PC-3 (cell line): ENCODE data around the gene MTFR1L. TPM values are rescaled to one million over a fixed set of nuclear protein-coding genes. Genes with fewer than 3 reads are reported as not detected.

Experiments
- ATAC-seq: fragments of 200-7000 bp; cut with Tn5 transposase; 2 replicates; pipeline ENCODE4 v1.9.1; 2020; ENCODE audit warnings: mild to moderate bottlenecking, moderate library complexity
- BruUV-seq: library from RNA; stranded (reverse); fragments of 400-500 nt; replicated peaks from 2 replicates; lab custom pipeline; 2021; lab: Mats Ljungman, UMichigan
- CTCF ChIA-PET: fragments of 300-600 bp; sonication (Branson Sonifier 250); formaldehyde crosslinking; loops from one replicate; lab custom pipeline; 2022; ENCODE audit warnings: antibody characterized with exemption; lab: Charles Lee
- POLR2A ChIA-PET: fragments of 300-600 bp; sonication (Branson Sonifier 250); formaldehyde crosslinking; loops from one replicate; lab custom pipeline; 2022; ENCODE audit warnings: antibody characterized with exemption; ENCODE audit not compliant: unreplicated experiment; lab: Charles Lee
- DNase-seq: peaks from one replicate; pipeline ENCODE4 v3.0.0-alpha.2; 2015
- H2AFZ ChIP-seq: fragments of 300-600 bp; sonication (generic); 2 replicates; pipeline ENCODE4 v1.6.0; 2016; ENCODE audit warnings: antibody characterized with exemption, low read length
- H3F3A ChIP-seq: fragments of 300-600 bp; sonication (generic); one replicate; pipeline ENCODE4 v1.6.0; 2017; ENCODE audit warnings: antibody characterized with exemption, low read length, control low read depth, mild to moderate bottlenecking; ENCODE audit not compliant: unreplicated experiment
- H3K27ac ChIP-seq: fragments of 300-600 bp; sonication (generic); 2 replicates; pipeline ENCODE4 v1.5.1; 2016; ENCODE audit warnings: mild to moderate bottlenecking, low read length
- H3K27me3 ChIP-seq: fragments of 300-600 bp; sonication (generic); 2 replicates; pipeline ENCODE4 v1.6.1; 2016; ENCODE audit warnings: low read length, mixed read lengths
- H3K36me3 ChIP-seq: fragments of 300-600 bp; sonication (generic); 2 replicates; pipeline ENCODE4 v1.6.1; 2016; ENCODE audit warnings: low read depth, mixed run types, low read length, mixed read lengths
- H3K4me1 ChIP-seq: fragments of 300-600 bp; sonication (generic); 2 replicates; pipeline ENCODE4 v1.5.1; 2016; ENCODE audit warnings: low read length; ENCODE audit not compliant: insufficient read depth
- H3K4me2 ChIP-seq: fragments of 300-600 bp; sonication (generic); 2 replicates; pipeline ENCODE4 v1.6.0; 2016; ENCODE audit warnings: low read length
- H3K4me3 ChIP-seq: fragments of 300-600 bp; sonication (generic); 2 replicates; pipeline ENCODE4 v1.5.1; 2016; ENCODE audit warnings: mild to moderate bottlenecking, low read length, mixed read lengths
- H3K79me2 ChIP-seq: fragments of 300-600 bp; sonication (generic); 2 replicates; pipeline ENCODE4 v1.6.1; 2017; ENCODE audit warnings: low read length, mixed read lengths
- H3K9ac ChIP-seq: fragments of 300-600 bp; sonication (generic); 2 replicates; pipeline ENCODE4 v1.6.0; 2016; ENCODE audit warnings: mild to moderate bottlenecking, low read length
- H3K9me2 ChIP-seq: fragments of 300-600 bp; sonication (generic); replicated peaks from 2 replicates; pipeline ENCODE4 v1.6.1; 2016; ENCODE audit warnings: mixed run types, low read length, mixed read lengths
- H3K9me3 ChIP-seq: fragments of 300-600 bp; sonication (generic); 2 replicates; pipeline ENCODE4 v1.6.1; 2016; ENCODE audit warnings: low read length, mixed read lengths
- H4K20me1 ChIP-seq: fragments of 300-600 bp; sonication (generic); 2 replicates; pipeline ENCODE4 v1.6.1; 2016; ENCODE audit warnings: low read length, mixed read lengths
- EZH2 ChIP-seq: fragments of 300-600 bp; sonication (generic); IDR thresholded peaks from one replicate; pipeline ENCODE4 v1.6.1; 2017; ENCODE audit warnings: antibody characterized with exemption, mild to moderate bottlenecking, low read length; ENCODE audit not compliant: unreplicated experiment
- EZH2phosphoT487 ChIP-seq: fragments of 300-600 bp; sonication (generic); IDR thresholded peaks from 2 replicates; pipeline ENCODE4 v1.6.1; 2018; ENCODE audit warnings: mild to moderate bottlenecking, antibody characterized with exemption, low read length, borderline replicate concordance
- intact Hi-C: fragments of 100-400 bp; cut with micrococcal nuclease; formaldehyde crosslinking; loops from 2 replicates; pipeline ENCODE4 v1.9.0; 2023
- total RNA-seq: library from RNA; depleted of rRNA; stranded (reverse); fragments of >200 nt; gene quantifications from 2 replicates; pipeline ENCODE4 v1.2.3, GENCODE V29; 2014
- TF ChIP-seq, protein P1 (sequence below): fragments of 300-600 bp; sonication (generic); conservative IDR thresholded peaks from 2 replicates; pipeline ENCODE4 v1.5.1; 2017; ENCODE audit warnings: antibody characterized with exemption, low read depth, mild to moderate bottlenecking, low read length

MTFR1L gene
- total RNA-seq, 1 experiment from 2014 or later = 35.6 TPM

DNA sequence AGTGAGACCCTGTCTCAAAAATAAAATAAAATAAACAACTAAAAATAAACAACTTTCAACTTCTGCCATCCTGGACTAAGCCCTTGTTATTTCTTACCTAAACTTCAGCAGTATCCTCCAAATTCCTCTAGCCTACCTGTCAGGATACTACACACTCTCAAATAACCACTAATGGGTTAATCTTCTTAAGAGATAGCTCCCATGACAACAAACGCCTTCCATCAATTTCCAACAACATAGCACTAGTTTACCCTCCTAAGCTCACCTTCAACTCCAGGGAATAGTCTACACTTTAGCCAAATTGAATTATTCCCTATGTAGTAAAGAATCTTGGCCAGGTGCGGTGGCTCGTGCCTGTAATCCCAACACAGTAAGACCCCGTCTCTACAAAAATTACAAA is 28.2 kb downstream of the MTFR1L start:
- CTCF ChIA-PET = no interaction called here

DNA sequence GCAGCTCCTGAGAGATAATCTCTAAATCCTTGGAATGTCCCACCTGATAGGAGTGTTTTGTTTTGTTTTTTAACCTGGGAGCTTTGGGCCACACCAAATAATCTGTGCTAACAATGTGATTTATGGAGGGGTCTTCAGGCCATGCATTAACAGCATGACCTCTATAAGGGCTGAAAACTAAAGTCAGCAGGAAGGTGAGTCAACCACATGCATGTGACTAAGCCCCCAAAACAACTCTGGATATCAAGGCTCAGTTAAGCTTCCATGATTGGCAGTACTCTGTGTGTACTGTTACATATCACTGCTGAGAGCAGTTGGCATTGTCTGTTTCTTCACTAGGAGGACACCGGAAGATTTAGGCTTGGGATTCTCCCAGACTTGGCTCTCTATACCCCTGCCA is 28.8 kb downstream of the MTFR1L start:
- CTCF ChIA-PET = no interaction called here
- 0 out of 2 replicates have a peak, but pooled peaks cover 3% of the 10 kb centered on the region for H3K36me3 ChIP-seq

More for the DNA sequence above, 28.2 kb downstream of the MTFR1L start:
- no peak for ATAC-seq
- no peak overlapping the region for H3K4me3 ChIP-seq
- intact Hi-C loops = no loop called here
- no peaks in the 10 kb centered on the region for H3K27me3 ChIP-seq
- peaks cover 92% of the 10 kb centered on the region for H3K79me2 ChIP-seq
- DNase-seq = no peak
- H3K9me2 ChIP-seq = no peaks in the 10 kb centered on the region
- no peak overlapping the region for H3K9ac ChIP-seq
- H3F3A ChIP-seq = no peaks in the 10 kb centered on the region
- H3K27ac ChIP-seq = no peak overlapping the region
- 0 out of 2 replicates have a peak, but pooled peaks cover 3% of the 10 kb centered on the region for H3K36me3 ChIP-seq
- H3K4me2 ChIP-seq = no peak overlapping the region
- no peak overlapping the region for H2AFZ ChIP-seq
- H3K4me1 ChIP-seq = 0 out of 2 replicates have a peak, but pooled peaks cover 3% of the 10 kb centered on the region
- TF ChIP-seq EZH2phosphoT487 = no peak
- TF ChIP-seq EZH2 = no peak
- TF ChIP-seq, protein P1, sequence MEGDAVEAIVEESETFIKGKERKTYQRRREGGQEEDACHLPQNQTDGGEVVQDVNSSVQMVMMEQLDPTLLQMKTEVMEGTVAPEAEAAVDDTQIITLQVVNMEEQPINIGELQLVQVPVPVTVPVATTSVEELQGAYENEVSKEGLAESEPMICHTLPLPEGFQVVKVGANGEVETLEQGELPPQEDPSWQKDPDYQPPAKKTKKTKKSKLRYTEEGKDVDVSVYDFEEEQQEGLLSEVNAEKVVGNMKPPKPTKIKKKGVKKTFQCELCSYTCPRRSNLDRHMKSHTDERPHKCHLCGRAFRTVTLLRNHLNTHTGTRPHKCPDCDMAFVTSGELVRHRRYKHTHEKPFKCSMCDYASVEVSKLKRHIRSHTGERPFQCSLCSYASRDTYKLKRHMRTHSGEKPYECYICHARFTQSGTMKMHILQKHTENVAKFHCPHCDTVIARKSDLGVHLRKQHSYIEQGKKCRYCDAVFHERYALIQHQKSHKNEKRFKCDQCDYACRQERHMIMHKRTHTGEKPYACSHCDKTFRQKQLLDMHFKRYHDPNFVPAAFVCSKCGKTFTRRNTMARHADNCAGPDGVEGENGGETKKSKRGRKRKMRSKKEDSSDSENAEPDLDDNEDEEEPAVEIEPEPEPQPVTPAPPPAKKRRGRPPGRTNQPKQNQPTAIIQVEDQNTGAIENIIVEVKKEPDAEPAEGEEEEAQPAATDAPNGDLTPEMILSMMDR = no peak
- no peaks in the 10 kb centered on the region for H3K9me3 ChIP-seq
- POLR2A ChIA-PET = interaction anchor here (0.5 kb wide), 2 partner anchors 147 to 150 kb away, joined by 4 read pairs; partner anchors contain the start of gene PAFAH2
- BruUV-seq = no TSS peak
- peaks cover 15% of the 10 kb centered on the region; the same call in 1 of the 2 replicates for H4K20me1 ChIP-seq

More for the DNA sequence above, 28.8 kb downstream of the MTFR1L start:
- ATAC-seq = no peak
- Histone ChIP-seq H3K9ac (no peak overlapping the region), H3K9me3 (no peaks in the 10 kb centered on the region), H2AFZ (no peak overlapping the region), H3K4me3 (no peak overlapping the region), H3F3A (no peaks in the 10 kb centered on the region), H3K79me2 (peaks cover 94% of the 10 kb centered on the region), H3K27me3 (no peaks in the 10 kb centered on the region), H3K27ac (no peak overlapping the region), H3K9me2 (no peaks in the 10 kb centered on the region), H3K4me1 (0 out of 2 replicates have a peak, but pooled peaks cover 3% of the 10 kb centered on the region), H3K4me2 (no peak overlapping the region), H4K20me1 (peaks cover 15% of the 10 kb centered on the region; the same call in 1 of the 2 replicates)
- no peak for DNase-seq
- TF ChIP-seq, protein P1 = no peak
- no peak for TF ChIP-seq EZH2phosphoT487
- no peak for TF ChIP-seq EZH2
- intact Hi-C loops = no loop called here
- POLR2A ChIA-PET = interaction anchor here (0.5 kb wide), 2 partner anchors 146 to 149 kb away, joined by 4 read pairs; partner anchors contain the start of gene PAFAH2
- BruUV-seq = no TSS peak
